Caki2 (cell line): ENCODE measurements around the gene STK33. TPM values are rescaled to one million over a fixed set of nuclear protein-coding genes. Genes with fewer than 3 reads are reported as not detected.
A peak's percentile ranks its signal among the peaks of the same experiment; 100 is the strongest.

Experiments
- DNase-seq: peaks from one replicate; pipeline ENCODE4 v3.0.0-alpha.2; 2015; ENCODE audit warnings: low read depth
- in situ Hi-C: cut with HindIII; loops from 2 replicates; pipeline ENCODE4 v1.10.0; 2016; ENCODE audit warnings: low sequenced_read_pairs, low pct_unique_long_range_greater_than_20kb, mixed read lengths
- total RNA-seq: library from RNA; depleted of rRNA; stranded (reverse); fragments of >200 nt; shearing (Covaris generic); gene quantifications from 2 replicates; pipeline ENCODE4 v1.2.3, GENCODE V29; 2014; ENCODE audit warnings: low replicate concordance

The STK33 gene
- total RNA-seq, 1 experiment from 2014 or later, result not detected

- DNase-seq, result no peak
- in situ Hi-C loops, result no loop called here
Observed at GRCh38 chr11:8389029-8389996, 204.7 kb downstream of the STK33 start.

GRCh38 chr11:8387693-8388092 is 206.3 kb downstream of the STK33 start:
- DNase-seq, result no peak
- in situ Hi-C loops, result no loop called here

GRCh38 chr11:8387141-8387540 is 206.9 kb downstream of the STK33 start:
- in situ Hi-C loops, result no loop called here
- no peak for DNase-seq

GRCh38 chr11:8386134-8386864 is 207.7 kb downstream of the STK33 start:
- in situ Hi-C loops, result no loop called here
- DNase-seq, result no peak

GRCh38 chr11:8384199-8384821 is 209.7 kb downstream of the STK33 start:
- DNase-seq, result peak; percentile 93

GRCh38 chr11:8383627-8384026 is 210.4 kb downstream of the STK33 start:
- no peak for DNase-seq
- in situ Hi-C loops, result no loop called here

More at GRCh38 chr11:8384199-8384821, 209.7 kb downstream of the STK33 start:
- in situ Hi-C loops, result no loop called here

GRCh38 chr11:8383227-8383626 is 210.8 kb downstream of the STK33 start:
- DNase-seq, result no peak
- in situ Hi-C loops, result no loop called here

- in situ Hi-C loops, result no loop called here
- peak; percentile 33 for DNase-seq
Observed at GRCh38 chr11:8382436-8383053, 211.5 kb downstream of the STK33 start.

GRCh38 chr11:8381871-8382396 is 212.1 kb downstream of the STK33 start:
- in situ Hi-C loops, result no loop called here
- no peak for DNase-seq

GRCh38 chr11:8381343-8381742 is 212.7 kb downstream of the STK33 start:
- no peak for DNase-seq
- in situ Hi-C loops, result no loop called here

- DNase-seq, result no peak
- in situ Hi-C loops, result no loop called here
Observed at GRCh38 chr11:8375932-8376331, 218.1 kb downstream of the STK33 start.

GRCh38 chr11:8375460-8375859 is 218.6 kb downstream of the STK33 start:
- DNase-seq, result no peak
- in situ Hi-C loops, result no loop called here

GRCh38 chr11:8374716-8375115 is 219.3 kb downstream of the STK33 start:
- no peak for DNase-seq
- in situ Hi-C loops, result no loop called here

- DNase-seq, result no peak
- in situ Hi-C loops, result no loop called here
Observed at GRCh38 chr11:8373519-8374432, 220.3 kb downstream of the STK33 start.

- in situ Hi-C loops, result no loop called here
- DNase-seq, result no peak
Observed at GRCh38 chr11:8372641-8373381, 221.2 kb downstream of the STK33 start.

- in situ Hi-C loops, result no loop called here
Observed at GRCh38 chr11:8371516-8371884, 222.5 kb downstream of the STK33 start.

More at GRCh38 chr11:8371516-8371884, 222.5 kb downstream of the STK33 start:
- DNase-seq, result no peak
